SU-DHL-6 (cell line): ENCODE data around the gene RBX1.

Source experiments
- H2AFZ ChIP-seq: fragments of 200-600 bp; sonication (generic); 2 replicates; pipeline ENCODE4 v1.6.1; 2014; ENCODE audit warnings: low read depth, mild to moderate bottlenecking, moderate library complexity, mixed read lengths, antibody characterized with exemption, low read length; ENCODE audit not compliant: severe bottlenecking
- H3F3A ChIP-seq: fragments of 200-600 bp; shearing (Covaris generic); 2 replicates; pipeline ENCODE4 v1.6.0; 2016; ENCODE audit warnings: antibody characterized with exemption, mild to moderate bottlenecking; ENCODE audit not compliant: insufficient read depth
- H3K27ac ChIP-seq: fragments of 200-600 bp; sonication (generic); 2 replicates; pipeline ENCODE4 v1.5.1; 2016; ENCODE audit warnings: low read depth, mild to moderate bottlenecking, low read length, moderate library complexity, mixed read lengths
- H3K27me3 ChIP-seq: fragments of 200-600 bp; sonication (generic), shearing (Covaris generic); 2 replicates; pipeline ENCODE4 v1.6.0; 2014; ENCODE audit warnings: mild to moderate bottlenecking, low read length
- H3K36me3 ChIP-seq: fragments of 200-600 bp; sonication (generic); 2 replicates; pipeline ENCODE4 v1.6.1; 2014; ENCODE audit warnings: mild to moderate bottlenecking, low read length, mixed read lengths
- H3K4me2 ChIP-seq: fragments of 300-600, 200-600 bp; shearing (Covaris generic), sonication (generic); 2 replicates; pipeline ENCODE4 v1.6.0; 2014; ENCODE audit warnings: low read length, low read depth, mild to moderate bottlenecking; ENCODE audit not compliant: poor library complexity, severe bottlenecking
- H3K4me3 ChIP-seq: fragments of 200-600 bp; sonication (generic); 2 replicates; pipeline ENCODE4 v1.5.1; 2014; ENCODE audit warnings: antibody characterized with exemption, low read length, mild to moderate bottlenecking, mixed read lengths; ENCODE audit not compliant: insufficient read depth, poor library complexity, severe bottlenecking
- H3K79me2 ChIP-seq: fragments of 200-600 bp; sonication (generic); 2 replicates; pipeline ENCODE4 v1.6.1; 2014; ENCODE audit warnings: mild to moderate bottlenecking, low read length, moderate library complexity; ENCODE audit not compliant: insufficient read depth
- H3K9ac ChIP-seq: fragments of 200-600 bp; sonication (generic); 2 replicates; pipeline ENCODE4 v1.7.0; 2014; ENCODE audit warnings: mild to moderate bottlenecking, low read length
- H3K9me2 ChIP-seq: fragments of 200-600 bp; sonication (generic); replicated peaks from 2 replicates; pipeline ENCODE4 v1.6.1; 2014; ENCODE audit warnings: low read length; ENCODE audit not compliant: insufficient read depth
- H3K9me3 ChIP-seq: fragments of 200-600 bp; sonication (generic); 2 replicates; pipeline ENCODE4 v1.6.1; 2014; ENCODE audit warnings: low read length, mixed read lengths; ENCODE audit not compliant: insufficient read depth
- H4K20me1 ChIP-seq: fragments of 200-600 bp; sonication (generic); 2 replicates; pipeline ENCODE4 v1.6.1; 2014; ENCODE audit warnings: low read depth, mild to moderate bottlenecking, antibody characterized with exemption, low read length, moderate library complexity, mixed read lengths
- EZH2phosphoT487 ChIP-seq: fragments of 200-600 bp; sonication (generic), shearing (Covaris generic); conservative IDR thresholded peaks from 2 replicates; pipeline ENCODE4 v1.6.1; 2018; ENCODE audit warnings: mild to moderate bottlenecking, antibody characterized with exemption, low read length, moderate library complexity, mixed read lengths
- TF ChIP-seq, protein P1 (sequence below): fragments of 200-600 bp; sonication (generic); IDR thresholded peaks from one replicate; pipeline ENCODE4 v1.5.1; 2017; ENCODE audit warnings: antibody characterized with exemption, mild to moderate bottlenecking, low read length, moderate library complexity; ENCODE audit not compliant: insufficient read depth, poor library complexity, severe bottlenecking

The RBX1 gene

DNA sequence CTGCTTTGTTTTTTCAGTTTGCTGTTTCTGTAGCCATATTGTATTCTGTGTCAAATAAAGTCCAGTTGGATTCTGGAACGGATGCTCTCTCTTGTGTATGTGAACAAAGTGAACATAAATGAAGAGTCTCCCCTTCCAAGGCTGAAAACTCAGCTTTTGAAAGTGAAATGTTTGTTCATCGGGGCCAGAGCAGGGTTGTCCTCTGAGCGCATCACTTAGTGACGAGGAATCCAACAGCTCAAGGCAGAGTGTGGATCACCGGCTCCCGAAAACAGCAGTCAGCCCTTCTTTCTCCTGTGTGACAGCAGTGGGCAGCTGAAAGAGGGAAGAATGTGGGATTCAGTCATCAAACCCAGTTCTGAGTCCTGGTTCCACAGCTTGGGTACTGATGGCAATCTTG lies 21.4 kb downstream of the RBX1 start:
- Histone ChIP-seq H3K9me2 (no peaks in the 10 kb centered on the region), H3K4me2 (no peak overlapping the region), H3K79me2 (no peaks in the 10 kb centered on the region), H4K20me1 (no peaks in the 10 kb centered on the region), H3K27me3 (no peaks in the 10 kb centered on the region), H3K36me3 (peaks cover 7% of the 10 kb centered on the region; the same call in 1 of the 2 replicates), H3K9ac (no peak overlapping the region), H3K4me3 (no peak overlapping the region), H3F3A (peaks cover 14% of the 10 kb centered on the region; the same call in 1 of the 2 replicates), H2AFZ (no peak overlapping the region), H3K9me3 (no peaks in the 10 kb centered on the region), H3K27ac (no peak overlapping the region)
- no peak for TF ChIP-seq EZH2phosphoT487
- TF ChIP-seq, protein P1, sequence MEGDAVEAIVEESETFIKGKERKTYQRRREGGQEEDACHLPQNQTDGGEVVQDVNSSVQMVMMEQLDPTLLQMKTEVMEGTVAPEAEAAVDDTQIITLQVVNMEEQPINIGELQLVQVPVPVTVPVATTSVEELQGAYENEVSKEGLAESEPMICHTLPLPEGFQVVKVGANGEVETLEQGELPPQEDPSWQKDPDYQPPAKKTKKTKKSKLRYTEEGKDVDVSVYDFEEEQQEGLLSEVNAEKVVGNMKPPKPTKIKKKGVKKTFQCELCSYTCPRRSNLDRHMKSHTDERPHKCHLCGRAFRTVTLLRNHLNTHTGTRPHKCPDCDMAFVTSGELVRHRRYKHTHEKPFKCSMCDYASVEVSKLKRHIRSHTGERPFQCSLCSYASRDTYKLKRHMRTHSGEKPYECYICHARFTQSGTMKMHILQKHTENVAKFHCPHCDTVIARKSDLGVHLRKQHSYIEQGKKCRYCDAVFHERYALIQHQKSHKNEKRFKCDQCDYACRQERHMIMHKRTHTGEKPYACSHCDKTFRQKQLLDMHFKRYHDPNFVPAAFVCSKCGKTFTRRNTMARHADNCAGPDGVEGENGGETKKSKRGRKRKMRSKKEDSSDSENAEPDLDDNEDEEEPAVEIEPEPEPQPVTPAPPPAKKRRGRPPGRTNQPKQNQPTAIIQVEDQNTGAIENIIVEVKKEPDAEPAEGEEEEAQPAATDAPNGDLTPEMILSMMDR, result no peak

DNA sequence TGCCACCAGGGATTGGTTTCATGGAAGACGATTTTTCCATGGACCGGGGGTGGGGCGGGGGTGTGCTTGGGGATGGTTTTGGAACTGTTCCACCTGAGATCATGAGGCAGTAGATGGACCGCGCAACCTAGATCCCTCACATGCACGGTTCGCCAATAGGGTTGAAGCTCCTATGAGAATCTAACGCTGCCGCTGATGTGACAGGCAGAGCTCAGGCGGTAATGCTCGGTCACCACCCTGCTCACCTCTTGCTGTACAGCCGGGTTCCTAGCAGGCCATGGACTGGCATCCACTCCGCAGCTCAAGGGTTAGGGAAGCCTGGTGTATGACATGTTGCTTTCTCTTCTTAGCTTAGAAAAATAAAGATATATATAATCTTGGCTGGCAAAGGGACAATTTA lies 22.0 kb downstream of the RBX1 start:
- TF ChIP-seq, protein P1, result no peak
- no peak for TF ChIP-seq EZH2phosphoT487
- Histone ChIP-seq H3K36me3 (peaks cover 7% of the 10 kb centered on the region; the same call in 1 of the 2 replicates), H2AFZ (no peak overlapping the region), H3K27me3 (no peaks in the 10 kb centered on the region), H3K9me2 (no peaks in the 10 kb centered on the region), H3K4me2 (no peak overlapping the region), H4K20me1 (no peaks in the 10 kb centered on the region), H3K79me2 (no peaks in the 10 kb centered on the region), H3K9me3 (no peaks in the 10 kb centered on the region), H3K27ac (no peak overlapping the region), H3K9ac (no peak overlapping the region), H3K4me3 (no peak overlapping the region), H3F3A (peaks cover 14% of the 10 kb centered on the region; the same call in 1 of the 2 replicates)

DNA sequence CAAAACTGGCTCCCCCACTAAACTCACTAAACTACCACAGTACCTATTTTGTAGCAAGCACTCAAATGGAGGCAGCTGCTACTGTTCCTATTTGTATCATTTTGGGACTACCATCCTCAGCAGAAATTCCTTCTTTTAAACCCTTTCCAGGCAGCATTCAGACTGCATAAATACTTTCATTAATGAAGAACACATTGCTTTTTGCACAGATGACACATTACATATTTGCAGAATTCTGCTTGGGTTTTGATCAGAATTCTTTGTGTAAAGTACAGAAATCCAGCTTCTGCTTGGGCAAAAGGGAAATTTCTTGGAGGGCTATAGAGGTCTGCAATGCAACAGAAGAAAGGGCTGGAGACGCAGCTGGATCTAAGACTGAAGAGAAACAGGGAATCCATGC lies 24.2 kb downstream of the RBX1 start:
- Histone ChIP-seq H3K9me2 (no peaks in the 10 kb centered on the region), H4K20me1 (no peaks in the 10 kb centered on the region), H3K27me3 (no peaks in the 10 kb centered on the region), H3F3A (peaks cover 8% of the 10 kb centered on the region; the same call in 1 of the 2 replicates), H3K9ac (no peak overlapping the region), H3K4me2 (no peak overlapping the region), H3K9me3 (no peaks in the 10 kb centered on the region), H2AFZ (no peak overlapping the region), H3K79me2 (no peaks in the 10 kb centered on the region), H3K4me3 (no peak overlapping the region), H3K27ac (no peak overlapping the region), H3K36me3 (peaks cover 3% of the 10 kb centered on the region; the same call in 1 of the 2 replicates)
- TF ChIP-seq, protein P1, result no peak
- no peak for TF ChIP-seq EZH2phosphoT487
